ENCODE data around the gene NOXA1. TPM values are rescaled to one million over a fixed set of nuclear protein-coding genes. Genes with fewer than 3 reads are reported as not detected.

NOXA1 gene
- total and polyA plus RNA-seq, 4 experiments from 2014 or later, result 0.29 to 5.6 (median 2.8) TPM

GRCh38 chr9:137456061-137456863, 33.1 kb downstream of the NOXA1 start:
- Mint-ChIP-seq H3K4me3 (peak overlapping the region in 5 of 8 donors; percentile 25 to 68 (median 31)), H3K27ac (peak overlapping the region in 3 of 7 donors; percentile 37 to 82 (median 77)), H3K9me3 (no peaks in the 10 kb centered on the region), H3K36me3 (peaks cover 0 to 4% of the 10 kb centered on the region in 2 donors), H3K4me1 (peaks cover 9 to 52% (median 19%) of the 10 kb centered on the region in 4 donors), H3K27me3 (no peaks in the 10 kb centered on the region)
- ChIA-PET POLR2A (ENCODE audit: partially characterized antibody) (interaction anchor here (1.0 to 1.3 kb wide), 2 partner anchors 10 to 34 kb away, joined by 3 read pairs; no protein-coding TSS in a partner anchor), CTCF (ENCODE audit: partially characterized antibody) (interaction anchor here (1.6 kb wide), 1 partner anchor 10 kb away, joined by 4 read pairs; no protein-coding TSS in a partner anchor)
- Histone ChIP-seq H3K4me3 (ENCODE audit: low read length in 2 of 2) (no peak overlapping the region), H3K4me1 (ENCODE audit: insufficient read depth, low read length) (peaks cover 65% of the 10 kb centered on the region), H3K27ac (ENCODE audit: low read depth, low read length) (no peak overlapping the region), H3K27me3 (ENCODE audit: insufficient read depth, low read length) (no peaks in the 10 kb centered on the region), H3K36me3 (ENCODE audit: insufficient read depth, low read length) (no peaks in the 10 kb centered on the region), H3K9me3 (ENCODE audit: control insufficient read depth in 1 of 2, low read length in 2 of 2) (no peaks in the 10 kb centered on the region)
- DNase-seq, result no peak
- intact Hi-C loops (cut with micrococcal nuclease), result loop anchor here (5.0 kb wide), 1 partner anchor 34 kb away; the partner anchor contains the start of genes EXD3 and NOXA1

- Histone ChIP-seq H3K4me1 (ENCODE audit: insufficient read depth, low read length) (peaks cover 66% of the 10 kb centered on the region), H3K4me3 (ENCODE audit: low read length in 2 of 2) (no peak overlapping the region), H3K9me3 (ENCODE audit: control insufficient read depth in 1 of 2, low read length in 2 of 2) (no peaks in the 10 kb centered on the region), H3K36me3 (ENCODE audit: insufficient read depth, low read length) (no peaks in the 10 kb centered on the region), H3K27ac (ENCODE audit: low read depth, low read length) (no peak overlapping the region), H3K27me3 (ENCODE audit: insufficient read depth, low read length) (no peaks in the 10 kb centered on the region)
- Mint-ChIP-seq H3K36me3 (peaks cover 0 to 4% of the 10 kb centered on the region in 2 donors), H3K4me1 (peaks cover 7 to 48% (median 20%) of the 10 kb centered on the region in 4 donors), H3K9me3 (no peaks in the 10 kb centered on the region), H3K27me3 (no peaks in the 10 kb centered on the region), H3K27ac (peak overlapping the region in 2 of 7 donors; percentile 37 to 77), H3K4me3 (peak overlapping the region in 3 of 8 donors; percentile 24 to 46 (median 30))
- ChIA-PET CTCF (ENCODE audit: partially characterized antibody) (interaction anchor here (1.6 kb wide), 1 partner anchor 11 kb away, joined by 4 read pairs; no protein-coding TSS in a partner anchor), POLR2A (ENCODE audit: partially characterized antibody) (interaction anchor here (0.6 to 1.3 kb wide), 2 partner anchors 34 to 215 kb away, joined by 3 read pairs; no protein-coding TSS in a partner anchor)
- intact Hi-C loops (cut with micrococcal nuclease), result loop anchor here (5.0 kb wide), 1 partner anchor 35 kb away; the partner anchor contains the start of genes EXD3 and NOXA1
- DNase-seq, result peak in 1 of 5 donors; percentile 29
These were observed 33.7 kb downstream of the NOXA1 start for GRCh38 chr9:137456864-137457405.

GRCh38 chr9:137457406-137458193, 34.4 kb downstream of the NOXA1 start:
- peaks cover 0 to 4% of the 10 kb centered on the region in 2 donors for H3K36me3 Mint-ChIP-seq
- peak overlapping the region in 3 of 8 donors; percentile 51 to 59 (median 57) for H3K4me3 Mint-ChIP-seq

GRCh38 chr9:137458194-137459151, 35.3 kb downstream of the NOXA1 start:
- intact Hi-C loops (cut with micrococcal nuclease), result loop anchor here (5.0 kb wide), 1 partner anchor 36 kb away; the partner anchor contains the start of genes EXD3 and NOXA1
- H3K9me3 Mint-ChIP-seq, result no peaks in the 10 kb centered on the region
- no peaks in the 10 kb centered on the region for H3K27me3 ChIP-seq (ENCODE audit: insufficient read depth, low read length)
- peaks cover 0 to 4% of the 10 kb centered on the region in 2 donors for H3K36me3 Mint-ChIP-seq
- no peak overlapping the region for H3K27ac Mint-ChIP-seq
- peak in 1 of 5 donors; percentile 48 for DNase-seq
- peaks cover 5 to 34% (median 19%) of the 10 kb centered on the region in 4 donors for H3K4me1 Mint-ChIP-seq
- peak overlapping the region in 1 of 8 donors; percentile 57 for H3K4me3 Mint-ChIP-seq
- peak overlapping the region in 1 of 2 donors; percentile 46 for H3K4me3 ChIP-seq (ENCODE audit: low read length in 2 of 2)
- peaks cover 60% of the 10 kb centered on the region for H3K4me1 ChIP-seq (ENCODE audit: insufficient read depth, low read length)
- no peaks in the 10 kb centered on the region for H3K36me3 ChIP-seq (ENCODE audit: insufficient read depth, low read length)
- H3K9me3 ChIP-seq (ENCODE audit: control insufficient read depth in 1 of 2, low read length in 2 of 2), result no peaks in the 10 kb centered on the region
- POLR2A ChIA-PET (ENCODE audit: partially characterized antibody), result interaction anchor here (1.0 kb wide), 5 partner anchors 9 to 93 kb away, joined by 3 to 11 read pairs (median 4); partner anchors contain the start of genes EXD3, MRPL41 and NOXA1
- H3K27ac ChIP-seq (ENCODE audit: low read depth, low read length), result peak overlapping the region; percentile 18
- no peaks in the 10 kb centered on the region for H3K27me3 Mint-ChIP-seq
- CTCF ChIA-PET (ENCODE audit: partially characterized antibody), result no interaction called here

More at GRCh38 chr9:137457406-137458193, 34.4 kb downstream of the NOXA1 start:
- H3K4me1 ChIP-seq (ENCODE audit: insufficient read depth, low read length), result peaks cover 66% of the 10 kb centered on the region
- peak in 1 of 5 donors; percentile 32 for DNase-seq
- CTCF ChIA-PET (ENCODE audit: partially characterized antibody), result interaction anchor here (1.6 kb wide), 1 partner anchor 12 kb away, joined by 4 read pairs; no protein-coding TSS in a partner anchor
- Mint-ChIP-seq H3K4me1 (peaks cover 5 to 41% (median 18%) of the 10 kb centered on the region in 4 donors), H3K27ac (peak overlapping the region in 2 of 7 donors; percentile 43 to 77), H3K27me3 (no peaks in the 10 kb centered on the region), H3K9me3 (no peaks in the 10 kb centered on the region)
- POLR2A ChIA-PET (ENCODE audit: partially characterized antibody), result interaction anchor here (0.6 to 1.3 kb wide), 2 partner anchors 35 to 215 kb away, joined by 3 read pairs; no protein-coding TSS in a partner anchor
- H3K27me3 ChIP-seq (ENCODE audit: insufficient read depth, low read length), result no peaks in the 10 kb centered on the region
- H3K36me3 ChIP-seq (ENCODE audit: insufficient read depth, low read length), result no peaks in the 10 kb centered on the region
- H3K4me3 ChIP-seq (ENCODE audit: low read length in 2 of 2), result no peak overlapping the region
- no peak overlapping the region for H3K27ac ChIP-seq (ENCODE audit: low read depth, low read length)
- intact Hi-C loops (cut with micrococcal nuclease), result loop anchor here (5.0 kb wide), 1 partner anchor 35 kb away; the partner anchor contains the start of genes EXD3 and NOXA1
- H3K9me3 ChIP-seq (ENCODE audit: control insufficient read depth in 1 of 2, low read length in 2 of 2), result no peaks in the 10 kb centered on the region

- H3K27ac ChIP-seq (ENCODE audit: low read depth, low read length), result peak within 1 kb of the TSS; percentile 57
- Mint-ChIP-seq H3K4me3 (peak within 1 kb of the TSS in 7 of 8 donors; percentile 47 to 69 (median 57)), H3K36me3 (peaks cover 0 to 4% of the 10 kb centered on the region in 2 donors), H3K9me3 (no peaks in the 10 kb centered on the region), H3K27me3 (no peaks in the 10 kb centered on the region), H3K4me1 (peaks cover 5 to 31% (median 17%) of the 10 kb centered on the region in 4 donors), H3K27ac (peak within 1 kb of the TSS; percentile 82 to 94 (median 87))
- peak within 1 kb of the TSS; percentile 36 to 46 for H3K4me3 ChIP-seq (ENCODE audit: low read length in 2 of 2)
- peaks cover 56% of the 10 kb centered on the region for H3K4me1 ChIP-seq (ENCODE audit: insufficient read depth, low read length)
- ChIA-PET CTCF (ENCODE audit: partially characterized antibody) (interaction anchor here (0.7 kb wide), 1 partner anchor 14 kb away, joined by 3 read pairs; no protein-coding TSS in a partner anchor), POLR2A (ENCODE audit: partially characterized antibody) (interaction anchor here (0.7 to 1.0 kb wide), 6 partner anchors 9 to 329 kb away, joined by 3 to 11 read pairs (median 4); partner anchors contain the start of genes EXD3, MRPL41 and NOXA1)
- H3K36me3 ChIP-seq (ENCODE audit: insufficient read depth, low read length), result no peaks in the 10 kb centered on the region
- intact Hi-C loops (cut with micrococcal nuclease), result loop anchor here (5.0 kb wide), 1 partner anchor 37 kb away; the partner anchor contains the start of genes EXD3 and NOXA1
- DNase-seq, result peak; percentile 89 to 97 (median 94)
- H3K27me3 ChIP-seq (ENCODE audit: insufficient read depth, low read length), result no peaks in the 10 kb centered on the region
- no peaks in the 10 kb centered on the region for H3K9me3 ChIP-seq (ENCODE audit: control insufficient read depth in 1 of 2, low read length in 2 of 2)
These were observed 36.0 kb downstream of the NOXA1 start, which contains the start of gene NSMF for GRCh38 chr9:137459152-137459600. Gene NSMF, minus strand, starts transcription at chr9:137459334. Its CDS starts 232 bp downstream, at chr9:137459102.
